GM21447 (cell line): Measurements from ENCODE around the gene ASH1L.

Experiments
- ATAC-seq: cut with Tn5 transposase; IDR thresholded peaks from one replicate; pipeline ENCODE4 v1.9.1; 2021; ENCODE audit not compliant: unreplicated experiment

ASH1L gene

DNA sequence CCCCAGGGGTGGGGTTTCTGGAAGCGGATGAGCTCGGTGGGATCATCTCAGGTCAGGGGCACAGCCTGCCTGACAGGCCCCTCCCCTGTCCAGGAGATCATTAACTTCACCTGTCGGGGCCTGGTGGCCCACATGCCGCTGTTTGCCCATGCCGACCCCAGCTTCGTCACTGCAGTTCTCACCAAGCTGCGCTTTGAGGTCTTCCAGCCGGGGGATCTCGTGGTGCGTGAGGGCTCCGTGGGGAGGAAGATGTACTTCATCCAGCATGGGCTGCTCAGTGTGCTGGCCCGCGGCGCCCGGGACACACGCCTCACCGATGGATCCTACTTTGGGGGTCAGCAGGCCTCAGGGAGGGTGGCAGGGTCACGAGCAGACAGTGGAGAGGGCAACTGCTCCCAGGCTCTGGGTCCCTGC lies 277.0 kb downstream of the ASH1L start:
- no peak for ATAC-seq
